HepG2 (cell line): ENCODE results near the gene PRELID2. TPM values are rescaled to one million over a fixed set of nuclear protein-coding genes. Genes with fewer than 3 reads are reported as not detected.

Source experiments
- polyA plus RNA-seq, 8 experiments: library from polyadenylated mRNA; depleted of rRNA in 3 of 8; stranded (reverse) in 7 of 8; unstranded in 1 of 8; fragments of >200 nt; fragmentation: Illumina TruSeq in 4 of 8; extraction: Trizol in 4 of 8; gene quantifications; 2 replicates each; pipeline versions ENCODE4 v1.2.1 to v1.2.3, GENCODE V29; 2011 to 2016; ENCODE audit warnings: low read depth in 4 of 8, missing spikeins in 1 of 8, mixed read lengths in 1 of 8; ENCODE audit not compliant: insufficient read depth in 1 of 8
- total RNA-seq, 5 experiments: library from RNA; depleted of rRNA; stranded (reverse); fragments of >200 nt; fragmentation: Illumina TruSeq; extraction: Trizol; gene quantifications; 2 replicates each; pipeline ENCODE4 v1.2.3, GENCODE V29; 2016; ENCODE audit warnings: low read depth in 1 of 5
- TF ChIP-seq, protein P1 (sequence below): sonication (generic); formaldehyde crosslinking; IDR thresholded peaks from 2 replicates; pipeline ENCODE4 v1.5.0; 2020; ENCODE audit warnings: mild to moderate bottlenecking, missing genetic modification reagents, borderline replicate concordance
- TF ChIP-seq, protein P2 (sequence below): sonication (generic); formaldehyde crosslinking; IDR thresholded peaks from 2 replicates; pipeline ENCODE4 v1.5.0; 2020; ENCODE audit warnings: mild to moderate bottlenecking, missing genetic modification reagents, borderline replicate concordance

PRELID2 gene
- total and polyA plus RNA-seq, 2 of the 13 experiments (the other 11 are each of a cell fraction or from before 2014, with no cell fraction given): 10.0 to 22.9 TPM

DNA sequence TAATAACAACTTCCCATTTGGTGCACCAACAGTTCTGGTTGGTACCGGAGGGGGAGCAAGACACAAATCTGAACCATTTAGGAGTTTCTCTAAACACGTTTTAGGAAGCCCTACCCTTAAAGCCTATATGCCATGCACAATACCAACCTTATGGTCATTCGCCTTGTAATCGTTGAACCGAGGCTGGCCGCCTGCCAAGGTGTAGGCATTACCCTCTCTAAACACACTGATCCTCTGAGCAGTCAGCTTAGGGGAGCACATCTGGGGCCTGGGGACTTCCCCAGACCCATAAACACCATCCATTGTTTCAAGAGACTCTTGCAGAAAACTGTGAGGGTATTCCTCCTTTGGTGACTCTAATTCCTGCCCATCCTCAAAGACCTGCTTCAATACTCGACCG lies 37.3 kb upstream of the PRELID2 start (continued):
- TF ChIP-seq, protein P1, sequence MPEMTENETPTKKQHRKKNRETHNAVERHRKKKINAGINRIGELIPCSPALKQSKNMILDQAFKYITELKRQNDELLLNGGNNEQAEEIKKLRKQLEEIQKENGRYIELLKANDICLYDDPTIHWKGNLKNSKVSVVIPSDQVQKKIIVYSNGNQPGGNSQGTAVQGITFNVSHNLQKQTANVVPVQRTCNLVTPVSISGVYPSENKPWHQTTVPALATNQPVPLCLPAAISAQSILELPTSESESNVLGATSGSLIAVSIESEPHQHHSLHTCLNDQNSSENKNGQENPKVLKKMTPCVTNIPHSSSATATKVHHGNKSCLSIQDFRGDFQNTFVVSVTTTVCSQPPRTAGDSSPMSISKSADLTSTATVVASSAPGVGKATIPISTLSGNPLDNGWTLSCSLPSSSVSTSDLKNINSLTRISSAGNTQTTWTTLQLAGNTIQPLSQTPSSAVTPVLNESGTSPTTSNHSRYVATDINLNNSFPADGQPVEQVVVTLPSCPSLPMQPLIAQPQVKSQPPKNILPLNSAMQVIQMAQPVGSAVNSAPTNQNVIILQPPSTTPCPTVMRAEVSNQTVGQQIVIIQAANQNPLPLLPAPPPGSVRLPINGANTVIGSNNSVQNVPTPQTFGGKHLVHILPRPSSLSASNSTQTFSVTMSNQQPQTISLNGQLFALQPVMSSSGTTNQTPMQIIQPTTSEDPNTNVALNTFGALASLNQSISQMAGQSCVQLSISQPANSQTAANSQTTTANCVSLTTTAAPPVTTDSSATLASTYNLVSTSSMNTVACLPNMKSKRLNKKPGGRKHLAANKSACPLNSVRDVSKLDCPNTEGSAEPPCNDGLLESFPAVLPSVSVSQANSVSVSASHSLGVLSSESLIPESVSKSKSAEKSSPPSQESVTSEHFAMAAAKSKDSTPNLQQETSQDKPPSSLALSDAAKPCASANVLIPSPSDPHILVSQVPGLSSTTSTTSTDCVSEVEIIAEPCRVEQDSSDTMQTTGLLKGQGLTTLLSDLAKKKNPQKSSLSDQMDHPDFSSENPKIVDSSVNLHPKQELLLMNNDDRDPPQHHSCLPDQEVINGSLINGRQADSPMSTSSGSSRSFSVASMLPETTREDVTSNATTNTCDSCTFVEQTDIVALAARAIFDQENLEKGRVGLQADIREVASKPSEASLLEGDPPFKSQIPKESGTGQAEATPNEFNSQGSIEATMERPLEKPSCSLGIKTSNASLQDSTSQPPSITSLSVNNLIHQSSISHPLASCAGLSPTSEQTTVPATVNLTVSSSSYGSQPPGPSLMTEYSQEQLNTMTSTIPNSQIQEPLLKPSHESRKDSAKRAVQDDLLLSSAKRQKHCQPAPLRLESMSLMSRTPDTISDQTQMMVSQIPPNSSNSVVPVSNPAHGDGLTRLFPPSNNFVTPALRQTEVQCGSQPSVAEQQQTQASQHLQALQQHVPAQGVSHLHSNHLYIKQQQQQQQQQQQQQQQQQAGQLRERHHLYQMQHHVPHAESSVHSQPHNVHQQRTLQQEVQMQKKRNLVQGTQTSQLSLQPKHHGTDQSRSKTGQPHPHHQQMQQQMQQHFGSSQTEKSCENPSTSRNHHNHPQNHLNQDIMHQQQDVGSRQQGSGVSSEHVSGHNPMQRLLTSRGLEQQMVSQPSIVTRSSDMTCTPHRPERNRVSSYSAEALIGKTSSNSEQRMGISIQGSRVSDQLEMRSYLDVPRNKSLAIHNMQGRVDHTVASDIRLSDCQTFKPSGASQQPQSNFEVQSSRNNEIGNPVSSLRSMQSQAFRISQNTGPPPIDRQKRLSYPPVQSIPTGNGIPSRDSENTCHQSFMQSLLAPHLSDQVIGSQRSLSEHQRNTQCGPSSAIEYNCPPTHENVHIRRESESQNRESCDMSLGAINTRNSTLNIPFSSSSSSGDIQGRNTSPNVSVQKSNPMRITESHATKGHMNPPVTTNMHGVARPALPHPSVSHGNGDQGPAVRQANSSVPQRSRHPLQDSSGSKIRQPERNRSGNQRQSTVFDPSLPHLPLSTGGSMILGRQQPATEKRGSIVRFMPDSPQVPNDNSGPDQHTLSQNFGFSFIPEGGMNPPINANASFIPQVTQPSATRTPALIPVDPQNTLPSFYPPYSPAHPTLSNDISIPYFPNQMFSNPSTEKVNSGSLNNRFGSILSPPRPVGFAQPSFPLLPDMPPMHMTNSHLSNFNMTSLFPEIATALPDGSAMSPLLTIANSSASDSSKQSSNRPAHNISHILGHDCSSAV (CRISPR knock-in tag): no peak
- TF ChIP-seq, protein P2, sequence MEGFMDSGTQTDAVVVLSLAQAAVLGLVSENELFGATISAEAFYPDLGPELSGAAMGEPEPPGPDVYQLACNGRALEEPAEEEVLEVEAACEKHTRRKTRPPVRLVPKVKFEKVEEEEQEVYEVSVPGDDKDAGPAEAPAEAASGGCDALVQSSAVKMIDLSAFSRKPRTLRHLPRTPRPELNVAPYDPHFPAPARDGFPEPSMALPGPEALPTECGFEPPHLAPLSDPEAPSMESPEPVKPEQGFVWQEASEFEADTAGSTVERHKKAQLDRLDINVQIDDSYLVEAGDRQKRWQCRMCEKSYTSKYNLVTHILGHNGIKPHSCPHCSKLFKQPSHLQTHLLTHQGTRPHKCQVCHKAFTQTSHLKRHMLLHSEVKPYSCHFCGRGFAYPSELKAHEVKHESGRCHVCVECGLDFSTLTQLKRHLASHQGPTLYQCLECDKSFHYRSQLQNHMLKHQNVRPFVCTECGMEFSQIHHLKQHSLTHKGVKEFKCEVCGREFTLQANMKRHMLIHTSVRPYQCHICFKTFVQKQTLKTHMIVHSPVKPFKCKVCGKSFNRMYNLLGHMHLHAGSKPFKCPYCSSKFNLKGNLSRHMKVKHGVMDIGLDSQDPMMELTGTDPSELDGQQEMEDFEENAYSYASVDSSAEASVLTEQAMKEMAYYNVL (CRISPR knock-in tag): no peak
